Activated T-cell treated with anti-CD3 and anti-CD28 coated beads for 48 hours (primary cell): Measurements from ENCODE around the gene GALNS.
"Not testable (repeated sequence)": the region's sequence is repeated elsewhere in the genome, so short reads cannot be mapped to it uniquely, and the experiment has no call there.

ENCODE experiments used
- DNase-seq: peaks from one replicate; pipeline ENCODE4 v3.0.0-alpha.2; 2020; ENCODE audit warnings: low read depth

GALNS gene

GRCh38 chr16:88783391-88784073, 73.2 kb downstream of the GALNS start:
- DNase-seq: no peak

GRCh38 chr16:88782454-88783390, 74.0 kb downstream of the GALNS start:
- DNase-seq: peak; percentile 82

- DNase-seq: peak; percentile 69
These were observed 75.3 kb downstream of the GALNS start for GRCh38 chr16:88781140-88782077.

- DNase-seq: no peak
These were observed 76.3 kb downstream of the GALNS start for GRCh38 chr16:88780142-88781062.

GRCh38 chr16:88779406-88780141, 77.2 kb downstream of the GALNS start:
- DNase-seq: no peak

DNA sequence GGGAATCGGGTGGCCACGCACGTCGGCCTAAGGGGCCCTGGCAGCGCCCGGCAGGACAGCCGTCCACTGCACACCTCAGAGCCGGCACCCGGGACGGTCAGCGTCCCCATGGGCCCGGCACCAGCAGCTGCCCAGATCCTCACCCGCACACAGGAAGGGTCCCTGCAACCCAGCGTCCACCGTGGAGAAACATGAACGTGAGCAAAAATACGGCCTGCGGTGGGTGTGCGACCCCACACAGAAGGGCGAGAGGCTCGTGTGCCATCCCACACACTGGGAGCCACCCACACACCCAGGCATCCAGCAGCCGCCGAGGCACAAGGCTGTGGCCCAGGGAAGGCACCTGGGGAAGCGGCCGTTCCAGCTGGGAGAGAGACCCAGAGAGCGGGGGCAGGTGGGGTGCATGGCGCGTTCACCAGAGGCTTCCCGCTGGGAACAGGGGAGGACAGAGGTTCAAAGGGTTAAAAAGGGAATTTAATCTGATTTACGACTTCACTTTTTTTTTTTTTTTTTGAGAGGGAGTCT, 78.1 kb downstream of the GALNS start:
- DNase-seq: no peak

- no peak for DNase-seq
These were observed 78.5 kb downstream of the GALNS start for GRCh38 chr16:88778271-88778525.

GRCh38 chr16:88777471-88778270, 79.1 kb downstream of the GALNS start:
- DNase-seq: no peak

DNA sequence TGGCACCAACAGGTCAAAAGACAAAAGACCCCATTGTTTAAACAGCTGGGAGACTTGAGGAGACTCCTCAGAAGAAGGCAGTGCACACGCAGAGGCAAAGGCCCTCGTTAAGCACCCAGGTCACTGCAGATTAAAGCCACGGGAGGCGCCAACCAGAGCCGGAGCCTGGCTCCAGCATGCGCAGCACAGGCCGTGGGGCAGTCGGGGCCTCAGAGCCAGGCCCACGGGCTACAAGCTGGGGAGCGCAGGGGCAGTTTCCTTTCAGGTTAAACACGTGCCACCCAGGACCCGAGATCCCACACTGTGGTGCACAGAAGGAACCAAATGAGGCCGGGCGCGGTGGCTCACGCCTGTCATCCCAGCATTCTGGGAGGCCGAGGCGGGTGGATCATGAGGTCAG, 80.9 kb downstream of the GALNS start:
- DNase-seq: no peak

- DNase-seq: no peak
These were observed 82.0 kb downstream of the GALNS start for GRCh38 chr16:88774544-88775393.

- DNase-seq: no peak
These were observed 82.9 kb downstream of the GALNS start for GRCh38 chr16:88773812-88774291.

GRCh38 chr16:88772871-88773811, 83.6 kb downstream of the GALNS start:
- DNase-seq: no peak

- DNase-seq: not testable (repeated sequence)
These were observed 85.0 kb downstream of the GALNS start for GRCh38 chr16:88771781-88772180.

GRCh38 chr16:88771294-88771772, 85.4 kb downstream of the GALNS start:
- no peak for DNase-seq

- DNase-seq: no peak
These were observed 86.1 kb downstream of the GALNS start for GRCh38 chr16:88770461-88771293.
